RCC 7860 (cell line): ENCODE measurements around the gene C6orf89.

ENCODE experiments used
- DNase-seq: peaks from one replicate; pipeline ENCODE4 v3.0.0-alpha.2; 2015; ENCODE audit warnings: low spot score
- FAIRE-seq: peaks from 2 replicates; lab custom pipeline; 2012; peaks lifted over from hg19 to GRCh38; lab: Jason Lieb, UNC

C6orf89 gene

GRCh38 chr6:36851626-36852025, 34.1 kb upstream of the C6orf89 start:
- DNase-seq (no peak), FAIRE-seq (no peak)

- DNase-seq (peak; percentile 33), FAIRE-seq (no peak)
These were observed 33.1 kb upstream of the C6orf89 start for GRCh38 chr6:36852481-36853147.

- FAIRE-seq (no peak), DNase-seq (peak; percentile 50)
These were observed 32.4 kb upstream of the C6orf89 start for GRCh38 chr6:36853325-36853724.

GRCh38 chr6:36855750-36856149, 30.0 kb upstream of the C6orf89 start:
- FAIRE-seq (no peak), DNase-seq (no peak)

GRCh38 chr6:36856277-36856676, 29.5 kb upstream of the C6orf89 start:
- DNase-seq (no peak), FAIRE-seq (no peak)

- FAIRE-seq = no peak
- no peak for DNase-seq
These were observed 28.4 kb upstream of the C6orf89 start for GRCh38 chr6:36857325-36857724.

GRCh38 chr6:36858407-36858981, 27.3 kb upstream of the C6orf89 start:
- DNase-seq = no peak
- no peak for FAIRE-seq

GRCh38 chr6:36860126-36860525, 25.6 kb upstream of the C6orf89 start:
- no peak for DNase-seq
- FAIRE-seq = no peak

GRCh38 chr6:36862164-36862847, 23.4 kb upstream of the C6orf89 start:
- FAIRE-seq = no peak

GRCh38 chr6:36862848-36863382, 22.8 kb upstream of the C6orf89 start:
- DNase-seq (no peak), FAIRE-seq (no peak)

More at GRCh38 chr6:36862164-36862847, 23.4 kb upstream of the C6orf89 start:
- no peak for DNase-seq

- DNase-seq = no peak
- FAIRE-seq = no peak
These were observed 21.8 kb upstream of the C6orf89 start for GRCh38 chr6:36863670-36864540.

GRCh38 chr6:36865835-36866234, 19.9 kb upstream of the C6orf89 start:
- FAIRE-seq (no peak), DNase-seq (no peak)

- FAIRE-seq (no peak), DNase-seq (no peak)
These were observed 18.1 kb upstream of the C6orf89 start for GRCh38 chr6:36867471-36868224.

GRCh38 chr6:36871686-36872085, 14.1 kb upstream of the C6orf89 start:
- FAIRE-seq = no peak
- no peak for DNase-seq

- DNase-seq (no peak), FAIRE-seq (no peak)
These were observed 12.6 kb upstream of the C6orf89 start for GRCh38 chr6:36873115-36873514.

- FAIRE-seq (no peak), DNase-seq (no peak)
These were observed 11.9 kb upstream of the C6orf89 start for GRCh38 chr6:36873612-36874442.

GRCh38 chr6:36874443-36875249, 11.1 kb upstream of the C6orf89 start, which contains the start of gene PPIL1:
Gene PPIL1 (minus strand): TSS chr6:36874803. CDS start chr6:36874772, 31 bp downstream.
- DNase-seq (peak; percentile 74), FAIRE-seq (peak; percentile 52)

- FAIRE-seq = no peak
- no peak for DNase-seq
These were observed 10.5 kb upstream of the C6orf89 start for GRCh38 chr6:36875250-36875633.
